SU-DHL-6 (cell line): ENCODE results near the gene NLRP13.

ENCODE experiments used
- CTCF ChIP-seq: fragments of 200-600 bp; sonication (generic); IDR thresholded peaks from one replicate; pipeline ENCODE4 v1.5.1; 2017; ENCODE audit warnings: antibody characterized with exemption, mild to moderate bottlenecking, low read length, moderate library complexity; ENCODE audit not compliant: insufficient read depth, poor library complexity, severe bottlenecking
- EZH2phosphoT487 ChIP-seq: fragments of 200-600 bp; sonication (generic), shearing (Covaris generic); conservative IDR thresholded peaks from 2 replicates; pipeline ENCODE4 v1.6.1; 2018; ENCODE audit warnings: mild to moderate bottlenecking, antibody characterized with exemption, low read length, moderate library complexity, mixed read lengths

GRCh38 chr19:55923556-55923955, 8.6 kb downstream of the NLRP13 start:
- TF ChIP-seq CTCF = no peak
- no peak for TF ChIP-seq EZH2phosphoT487
